ENCODE results near the gene PTPRE.

PTPRE gene

GRCh38 chr10:127966875-127967274 is 60.0 kb downstream of the PTPRE start:
- H3K27me3 ChIP-seq (ENCODE audit: low read depth, low read length): peaks cover 18% of the 10 kb centered on the region
- H3K36me3 ChIP-seq (replicated peaks; ENCODE audit: low read depth, low read length): no peaks in the 10 kb centered on the region
- H3K4me1 ChIP-seq (ENCODE audit: low read length): peaks cover 7% of the 10 kb centered on the region
- no peak overlapping the region for H3K4me3 ChIP-seq (ENCODE audit: low read length)
- no peak overlapping the region for H3K4me2 ChIP-seq (ENCODE audit: low read length)
- H3K27ac ChIP-seq (ENCODE audit: low read length): no peak overlapping the region
- no peaks in the 10 kb centered on the region for H3K79me2 ChIP-seq (ENCODE audit: low read length)
- no peak overlapping the region for H2AFZ ChIP-seq (ENCODE audit: low read depth, low read length)
- no peaks in the 10 kb centered on the region for H4K20me1 ChIP-seq (ENCODE audit: insufficient read depth, low read length)
- no peaks in the 10 kb centered on the region for H3K9me3 ChIP-seq (ENCODE audit: insufficient read depth, low read length)
- TF ChIP-seq EZH2phosphoT487 (IDR thresholded peaks at IDR 0.05; ENCODE audit: low read depth): no peak
- TF ChIP-seq CTCF (IDR thresholded peaks at IDR 0.05; ENCODE audit: low read depth, low read length): no peak
- no peak overlapping the region for H3K9ac ChIP-seq (ENCODE audit: low read length)

GRCh38 chr10:127968027-127968441 is 61.1 kb downstream of the PTPRE start:
- Histone ChIP-seq H3K27ac (ENCODE audit: low read length) (no peak overlapping the region), H3K4me2 (ENCODE audit: low read length) (no peak overlapping the region), H4K20me1 (ENCODE audit: insufficient read depth, low read length) (no peaks in the 10 kb centered on the region), H3K9ac (ENCODE audit: low read length) (no peak overlapping the region), H2AFZ (ENCODE audit: low read depth, low read length) (no peak overlapping the region), H3K79me2 (ENCODE audit: low read length) (no peaks in the 10 kb centered on the region), H3K4me1 (ENCODE audit: low read length) (peaks cover 7% of the 10 kb centered on the region), H3K9me3 (ENCODE audit: insufficient read depth, low read length) (no peaks in the 10 kb centered on the region), H3K4me3 (ENCODE audit: low read length) (no peak overlapping the region), H3K27me3 (ENCODE audit: low read depth, low read length) (peaks cover 18% of the 10 kb centered on the region), H3K36me3 (replicated peaks; ENCODE audit: low read depth, low read length) (no peaks in the 10 kb centered on the region)
- TF ChIP-seq CTCF (IDR thresholded peaks at IDR 0.05; ENCODE audit: low read depth, low read length): no peak
- TF ChIP-seq EZH2phosphoT487 (IDR thresholded peaks at IDR 0.05; ENCODE audit: low read depth): no peak

GRCh38 chr10:127968659-127969058 is 61.8 kb downstream of the PTPRE start:
- Histone ChIP-seq H3K9me3 (ENCODE audit: insufficient read depth, low read length) (no peaks in the 10 kb centered on the region), H3K27me3 (ENCODE audit: low read depth, low read length) (peaks cover 18% of the 10 kb centered on the region), H3K4me3 (ENCODE audit: low read length) (no peak overlapping the region), H3K4me1 (ENCODE audit: low read length) (peaks cover 7% of the 10 kb centered on the region), H4K20me1 (ENCODE audit: insufficient read depth, low read length) (no peaks in the 10 kb centered on the region), H3K9ac (ENCODE audit: low read length) (no peak overlapping the region), H3K4me2 (ENCODE audit: low read length) (no peak overlapping the region), H3K27ac (ENCODE audit: low read length) (no peak overlapping the region), H3K36me3 (replicated peaks; ENCODE audit: low read depth, low read length) (no peaks in the 10 kb centered on the region), H2AFZ (ENCODE audit: low read depth, low read length) (no peak overlapping the region), H3K79me2 (ENCODE audit: low read length) (no peaks in the 10 kb centered on the region)
- no peak for TF ChIP-seq EZH2phosphoT487 (IDR thresholded peaks at IDR 0.05; ENCODE audit: low read depth)
- TF ChIP-seq CTCF (IDR thresholded peaks at IDR 0.05; ENCODE audit: low read depth, low read length): no peak

GRCh38 chr10:127971101-127971946 is 64.4 kb downstream of the PTPRE start:
- H3K9me3 ChIP-seq (ENCODE audit: insufficient read depth, low read length): no peaks in the 10 kb centered on the region
- H4K20me1 ChIP-seq (ENCODE audit: insufficient read depth, low read length): no peaks in the 10 kb centered on the region
- TF ChIP-seq EZH2phosphoT487 (IDR thresholded peaks at IDR 0.05; ENCODE audit: low read depth) (no peak), CTCF (IDR thresholded peaks at IDR 0.05; ENCODE audit: low read depth, low read length) (no peak)
- no peaks in the 10 kb centered on the region for H3K27me3 ChIP-seq (ENCODE audit: low read depth, low read length)
- H3K9ac ChIP-seq (ENCODE audit: low read length): no peak overlapping the region
- H3K27ac ChIP-seq (ENCODE audit: low read length): no peak overlapping the region
- H3K4me1 ChIP-seq (ENCODE audit: low read length): no peaks in the 10 kb centered on the region
- no peaks in the 10 kb centered on the region for H3K79me2 ChIP-seq (ENCODE audit: low read length)
- H2AFZ ChIP-seq (ENCODE audit: low read depth, low read length): no peak overlapping the region
- H3K4me2 ChIP-seq (ENCODE audit: low read length): no peak overlapping the region
- H3K36me3 ChIP-seq (replicated peaks; ENCODE audit: low read depth, low read length): no peaks in the 10 kb centered on the region
- H3K4me3 ChIP-seq (ENCODE audit: low read length): no peak overlapping the region
